HepG2 (cell line): ENCODE results near the gene CLEC16A. TPM values are rescaled to one million over a fixed set of nuclear protein-coding genes. Genes with fewer than 3 reads are reported as not detected.

Experiments
- ETV5 ChIP-seq: IDR thresholded peaks from 2 replicates; pipeline ENCODE4 v1.6.1; 2018; ENCODE audit warnings: missing biosample characterization, missing genetic modification reagents, inconsistent platforms, borderline replicate concordance
- FOSL1 ChIP-seq: sonication (generic); formaldehyde crosslinking; IDR thresholded peaks from 2 replicates; pipeline ENCODE4 v1.9.0; 2021; ENCODE audit warnings: missing genetic modification reagents, borderline replicate concordance
- KLF11 ChIP-seq: IDR thresholded peaks from 2 replicates; pipeline ENCODE4 v1.6.1; 2016; ENCODE audit warnings: missing compliant biosample characterization
- RBFOX2 ChIP-seq: fragments of 200-400 bp; formaldehyde crosslinking; IDR thresholded peaks from 2 replicates; pipeline ENCODE4 v1.6.1; 2017; ENCODE audit warnings: low read depth, mild to moderate bottlenecking, low read length
- REXO4 ChIP-seq: sonication (generic); formaldehyde crosslinking; IDR thresholded peaks from 2 replicates; pipeline ENCODE4 v1.8.0; 2022; ENCODE audit warnings: missing genetic modification reagents, mild to moderate bottlenecking, borderline replicate concordance
- SALL2 ChIP-seq: sonication (generic); formaldehyde crosslinking; IDR thresholded peaks from 2 replicates; pipeline ENCODE4 v1.8.1; 2023; ENCODE audit warnings: mild to moderate bottlenecking, missing genetic modification reagents, inconsistent platforms
- ZBTB7B ChIP-seq: sonication (generic); formaldehyde crosslinking; IDR thresholded peaks from 2 replicates; pipeline ENCODE4 v1.4.0; 2020; ENCODE audit warnings: missing genetic modification reagents
- ZFP36L1 ChIP-seq: sonication (generic); formaldehyde crosslinking; IDR thresholded peaks from 2 replicates; pipeline ENCODE4 v1.8.0; 2022; ENCODE audit warnings: mild to moderate bottlenecking, missing genetic modification reagents, moderate library complexity
- ZKSCAN5 ChIP-seq: sonication (generic); formaldehyde crosslinking; IDR thresholded peaks from 2 replicates; pipeline ENCODE4 v1.5.1; 2020; ENCODE audit warnings: mild to moderate bottlenecking, missing genetic modification reagents
- ZNF274 ChIP-seq: sonication (generic); formaldehyde crosslinking; IDR thresholded peaks from 2 replicates; pipeline ENCODE4 v1.5.1; 2020; ENCODE audit warnings: mild to moderate bottlenecking, missing genetic modification reagents
- ZNF510 ChIP-seq: sonication (generic); formaldehyde crosslinking; IDR thresholded peaks from 2 replicates; pipeline ENCODE4 v1.4.0; 2020; ENCODE audit warnings: low read depth, mild to moderate bottlenecking, missing genetic modification reagents
- ZNF549 ChIP-seq: sonication (generic); formaldehyde crosslinking; IDR thresholded peaks from 2 replicates; pipeline ENCODE4 v1.5.0; 2020; ENCODE audit warnings: missing genetic modification reagents
- ZNF563 ChIP-seq: sonication (generic); formaldehyde crosslinking; IDR thresholded peaks from 2 replicates; pipeline ENCODE4 v1.8.0; 2022; ENCODE audit warnings: mild to moderate bottlenecking, moderate library complexity, missing genetic modification reagents
- ZNF672 ChIP-seq: sonication (generic); formaldehyde crosslinking; IDR thresholded peaks from 2 replicates; pipeline ENCODE4 v1.8.1; 2022; ENCODE audit warnings: missing genetic modification reagents
- polyA plus RNA-seq, 8 experiments: library from polyadenylated mRNA; depleted of rRNA in 3 of 8; stranded (reverse) in 7 of 8; unstranded in 1 of 8; fragments of >200 nt; fragmentation: Illumina TruSeq in 4 of 8; extraction: Trizol in 4 of 8; gene quantifications; 2 replicates each; pipeline versions ENCODE4 v1.2.1 to v1.2.3, GENCODE V29; 2011 to 2016; ENCODE audit warnings: low read depth in 4 of 8, missing spikeins in 1 of 8, mixed read lengths in 1 of 8; ENCODE audit not compliant: insufficient read depth in 1 of 8
- total RNA-seq, 5 experiments: library from RNA; depleted of rRNA; stranded (reverse); fragments of >200 nt; fragmentation: Illumina TruSeq; extraction: Trizol; gene quantifications; 2 replicates each; pipeline ENCODE4 v1.2.3, GENCODE V29; 2016; ENCODE audit warnings: low read depth in 1 of 5
- TF ChIP-seq, protein P1 (sequence below): IDR thresholded peaks from 2 replicates; pipeline ENCODE4 v1.6.1; 2016; ENCODE audit warnings: low read depth, borderline replicate concordance
- TF ChIP-seq, protein P2 (sequence below): sonication (generic); formaldehyde crosslinking; IDR thresholded peaks from 2 replicates; pipeline ENCODE4 v1.4.0; 2020; ENCODE audit warnings: missing genetic modification reagents
- TF ChIP-seq, protein P3 (sequence below): sonication (generic); formaldehyde crosslinking; IDR thresholded peaks from 2 replicates; pipeline ENCODE4 v1.8.1; 2023; ENCODE audit warnings: missing genetic modification reagents, inconsistent platforms, borderline replicate concordance
- TF ChIP-seq, protein P4 (sequence below): sonication (generic); formaldehyde crosslinking; IDR thresholded peaks from 2 replicates; pipeline ENCODE4 v1.4.0; 2020; ENCODE audit warnings: low read depth, missing genetic modification reagents
- TF ChIP-seq, protein P5 (sequence below): sonication (generic); formaldehyde crosslinking; IDR thresholded peaks from 2 replicates; pipeline ENCODE4 v1.4.0; 2020; ENCODE audit warnings: missing genetic modification reagents
- TF ChIP-seq, protein P6 (sequence below): sonication (generic); formaldehyde crosslinking; IDR thresholded peaks from 2 replicates; pipeline ENCODE4 v1.8.1; 2023; ENCODE audit warnings: missing genetic modification reagents, mild to moderate bottlenecking, borderline replicate concordance

Gene CLEC16A
- total and polyA plus RNA-seq, 2 of the 13 experiments (the other 11 are each of a cell fraction or from before 2014, with no cell fraction given), result 8.5 to 10.3 TPM

DNA sequence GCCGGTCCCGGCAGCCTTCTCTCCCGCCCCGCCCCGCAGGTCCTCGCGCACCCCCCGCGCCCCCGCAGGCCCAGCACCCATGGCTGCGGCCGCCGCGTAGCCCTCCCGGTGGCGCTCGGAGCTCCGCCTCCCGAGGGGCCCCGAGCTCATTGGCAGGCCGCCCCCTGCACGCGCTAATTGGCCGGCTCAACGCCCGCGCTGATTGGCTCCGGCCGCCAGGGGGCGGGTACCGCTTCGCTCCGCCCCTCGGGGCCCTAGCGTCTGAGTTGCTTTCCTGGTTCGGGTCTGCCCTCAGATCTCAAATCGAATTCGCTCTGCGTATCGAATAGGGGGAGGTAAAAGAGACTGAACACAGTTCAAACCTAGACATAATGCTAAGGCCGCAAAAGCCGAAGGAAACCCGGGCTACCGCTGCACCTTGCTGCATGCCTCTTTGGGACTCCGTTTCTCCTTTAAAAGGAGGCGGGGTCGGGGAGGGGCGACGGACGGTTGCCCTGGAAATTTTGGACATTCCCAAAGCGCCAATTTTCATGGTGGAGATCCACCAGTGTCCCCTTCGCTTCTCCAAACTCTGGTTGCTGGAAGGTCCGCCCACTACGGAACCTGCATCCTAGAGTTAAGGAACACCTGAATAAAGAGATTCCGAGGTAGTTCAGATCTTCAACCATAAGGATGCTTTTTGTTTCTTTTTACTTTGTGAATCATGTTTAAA is 1.9 kb upstream of the CLEC16A start, which contains the start of gene DEXI (continued):
- TF ChIP-seq, protein P1, sequence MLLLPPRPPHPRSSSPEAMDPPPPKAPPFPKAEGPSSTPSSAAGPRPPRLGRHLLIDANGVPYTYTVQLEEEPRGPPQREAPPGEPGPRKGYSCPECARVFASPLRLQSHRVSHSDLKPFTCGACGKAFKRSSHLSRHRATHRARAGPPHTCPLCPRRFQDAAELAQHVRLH (CRISPR knock-in tag), result peak; percentile 65
- TF ChIP-seq, protein P2, sequence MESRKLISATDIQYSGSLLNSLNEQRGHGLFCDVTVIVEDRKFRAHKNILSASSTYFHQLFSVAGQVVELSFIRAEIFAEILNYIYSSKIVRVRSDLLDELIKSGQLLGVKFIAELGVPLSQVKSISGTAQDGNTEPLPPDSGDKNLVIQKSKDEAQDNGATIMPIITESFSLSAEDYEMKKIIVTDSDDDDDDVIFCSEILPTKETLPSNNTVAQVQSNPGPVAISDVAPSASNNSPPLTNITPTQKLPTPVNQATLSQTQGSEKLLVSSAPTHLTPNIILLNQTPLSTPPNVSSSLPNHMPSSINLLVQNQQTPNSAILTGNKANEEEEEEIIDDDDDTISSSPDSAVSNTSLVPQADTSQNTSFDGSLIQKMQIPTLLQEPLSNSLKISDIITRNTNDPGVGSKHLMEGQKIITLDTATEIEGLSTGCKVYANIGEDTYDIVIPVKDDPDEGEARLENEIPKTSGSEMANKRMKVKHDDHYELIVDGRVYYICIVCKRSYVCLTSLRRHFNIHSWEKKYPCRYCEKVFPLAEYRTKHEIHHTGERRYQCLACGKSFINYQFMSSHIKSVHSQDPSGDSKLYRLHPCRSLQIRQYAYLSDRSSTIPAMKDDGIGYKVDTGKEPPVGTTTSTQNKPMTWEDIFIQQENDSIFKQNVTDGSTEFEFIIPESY (CRISPR knock-in tag), result 0 out of 2 replicates have a peak, but pooled peaks have one; percentile 11
- peak; percentile 63; the same call in 1 of the 2 replicates for TF ChIP-seq KLF11 (CRISPR knock-in tag)
- TF ChIP-seq, protein P3, sequence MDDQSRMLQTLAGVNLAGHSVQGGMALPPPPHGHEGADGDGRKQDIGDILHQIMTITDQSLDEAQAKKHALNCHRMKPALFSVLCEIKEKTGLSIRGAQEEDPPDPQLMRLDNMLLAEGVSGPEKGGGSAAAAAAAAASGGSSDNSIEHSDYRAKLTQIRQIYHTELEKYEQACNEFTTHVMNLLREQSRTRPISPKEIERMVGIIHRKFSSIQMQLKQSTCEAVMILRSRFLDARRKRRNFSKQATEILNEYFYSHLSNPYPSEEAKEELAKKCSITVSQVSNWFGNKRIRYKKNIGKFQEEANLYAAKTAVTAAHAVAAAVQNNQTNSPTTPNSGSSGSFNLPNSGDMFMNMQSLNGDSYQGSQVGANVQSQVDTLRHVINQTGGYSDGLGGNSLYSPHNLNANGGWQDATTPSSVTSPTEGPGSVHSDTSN (CRISPR knock-in tag), result no peak
- TF ChIP-seq SALL2 (CRISPR knock-in tag), result 0 out of 2 replicates have a peak, but pooled peaks have one; percentile 34
- no peak for TF ChIP-seq FOSL1
- TF ChIP-seq ETV5 (CRISPR knock-in tag), result peak; percentile 62; the same call in 1 of the 2 replicates
- TF ChIP-seq ZKSCAN5 (CRISPR knock-in tag), result no peak
- no peak for TF ChIP-seq REXO4 (CRISPR knock-in tag)
- TF ChIP-seq ZBTB7B (CRISPR knock-in tag), result no peak
- TF ChIP-seq, protein P4, sequence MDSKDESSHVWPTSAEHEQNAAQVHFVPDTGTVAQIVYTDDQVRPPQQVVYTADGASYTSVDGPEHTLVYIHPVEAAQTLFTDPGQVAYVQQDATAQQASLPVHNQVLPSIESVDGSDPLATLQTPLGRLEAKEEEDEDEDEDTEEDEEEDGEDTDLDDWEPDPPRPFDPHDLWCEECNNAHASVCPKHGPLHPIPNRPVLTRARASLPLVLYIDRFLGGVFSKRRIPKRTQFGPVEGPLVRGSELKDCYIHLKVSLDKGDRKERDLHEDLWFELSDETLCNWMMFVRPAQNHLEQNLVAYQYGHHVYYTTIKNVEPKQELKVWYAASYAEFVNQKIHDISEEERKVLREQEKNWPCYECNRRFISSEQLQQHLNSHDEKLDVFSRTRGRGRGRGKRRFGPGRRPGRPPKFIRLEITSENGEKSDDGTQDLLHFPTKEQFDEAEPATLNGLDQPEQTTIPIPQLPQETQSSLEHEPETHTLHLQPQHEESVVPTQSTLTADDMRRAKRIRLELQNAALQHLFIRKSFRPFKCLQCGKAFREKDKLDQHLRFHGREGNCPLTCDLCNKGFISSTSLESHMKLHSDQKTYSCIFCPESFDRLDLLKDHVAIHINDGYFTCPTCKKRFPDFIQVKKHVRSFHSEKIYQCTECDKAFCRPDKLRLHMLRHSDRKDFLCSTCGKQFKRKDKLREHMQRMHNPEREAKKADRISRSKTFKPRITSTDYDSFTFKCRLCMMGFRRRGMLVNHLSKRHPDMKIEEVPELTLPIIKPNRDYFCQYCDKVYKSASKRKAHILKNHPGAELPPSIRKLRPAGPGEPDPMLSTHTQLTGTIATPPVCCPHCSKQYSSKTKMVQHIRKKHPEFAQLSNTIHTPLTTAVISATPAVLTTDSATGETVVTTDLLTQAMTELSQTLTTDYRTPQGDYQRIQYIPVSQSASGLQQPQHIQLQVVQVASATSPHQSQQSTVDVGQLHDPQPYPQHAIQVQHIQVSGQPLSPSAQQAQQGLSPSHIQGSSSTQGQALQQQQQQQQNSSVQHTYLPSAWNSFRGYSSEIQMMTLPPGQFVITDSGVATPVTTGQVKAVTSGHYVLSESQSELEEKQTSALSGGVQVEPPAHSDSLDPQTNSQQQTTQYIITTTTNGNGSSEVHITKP (CRISPR knock-in tag), result 0 out of 2 replicates have a peak, but pooled peaks have one; percentile 24
- peak; percentile 52; the same call in 1 of the 2 replicates for TF ChIP-seq ZNF274 (CRISPR knock-in tag)
- TF ChIP-seq ZNF510 (CRISPR knock-in tag), result 0 out of 2 replicates have a peak, but pooled peaks have one; percentile 65
- TF ChIP-seq, protein P5, sequence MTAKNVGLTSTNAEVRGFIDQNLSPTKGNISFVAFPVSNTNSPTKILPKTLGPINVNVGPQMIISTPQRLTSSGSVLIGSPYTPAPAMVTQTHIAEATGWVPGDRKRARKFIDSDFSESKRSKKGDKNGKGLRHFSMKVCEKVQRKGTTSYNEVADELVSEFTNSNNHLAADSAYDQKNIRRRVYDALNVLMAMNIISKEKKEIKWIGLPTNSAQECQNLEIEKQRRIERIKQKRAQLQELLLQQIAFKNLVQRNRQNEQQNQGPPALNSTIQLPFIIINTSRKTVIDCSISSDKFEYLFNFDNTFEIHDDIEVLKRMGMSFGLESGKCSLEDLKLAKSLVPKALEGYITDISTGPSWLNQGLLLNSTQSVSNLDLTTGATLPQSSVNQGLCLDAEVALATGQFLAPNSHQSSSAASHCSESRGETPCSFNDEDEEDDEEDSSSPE (CRISPR knock-in tag), result peak; percentile 76; the same call in 1 of the 2 replicates
- TF ChIP-seq, protein P6, sequence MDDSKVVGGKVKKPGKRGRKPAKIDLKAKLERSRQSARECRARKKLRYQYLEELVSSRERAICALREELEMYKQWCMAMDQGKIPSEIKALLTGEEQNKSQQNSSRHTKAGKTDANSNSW (CRISPR knock-in tag), result 0 out of 2 replicates have a peak, but pooled peaks have one; percentile 64
- peak; percentile 89 for TF ChIP-seq RBFOX2
- peak; percentile 93 for TF ChIP-seq ZFP36L1 (CRISPR knock-in tag)
- TF ChIP-seq ZNF549, result 0 out of 2 replicates have a peak, but pooled peaks have one; percentile 31
- no peak for TF ChIP-seq ZNF563 (CRISPR knock-in tag)
- TF ChIP-seq ZNF672 (CRISPR knock-in tag), result no peak
